HG03442 (cell line): ENCODE measurements around the gene CLTRN.

Source experiments
- ATAC-seq: cut with Tn5 transposase; IDR thresholded peaks from one replicate; pipeline ENCODE4 v1.9.1; 2021; ENCODE audit warnings: mild to moderate bottlenecking, moderate library complexity; ENCODE audit not compliant: unreplicated experiment

Gene CLTRN

DNA sequence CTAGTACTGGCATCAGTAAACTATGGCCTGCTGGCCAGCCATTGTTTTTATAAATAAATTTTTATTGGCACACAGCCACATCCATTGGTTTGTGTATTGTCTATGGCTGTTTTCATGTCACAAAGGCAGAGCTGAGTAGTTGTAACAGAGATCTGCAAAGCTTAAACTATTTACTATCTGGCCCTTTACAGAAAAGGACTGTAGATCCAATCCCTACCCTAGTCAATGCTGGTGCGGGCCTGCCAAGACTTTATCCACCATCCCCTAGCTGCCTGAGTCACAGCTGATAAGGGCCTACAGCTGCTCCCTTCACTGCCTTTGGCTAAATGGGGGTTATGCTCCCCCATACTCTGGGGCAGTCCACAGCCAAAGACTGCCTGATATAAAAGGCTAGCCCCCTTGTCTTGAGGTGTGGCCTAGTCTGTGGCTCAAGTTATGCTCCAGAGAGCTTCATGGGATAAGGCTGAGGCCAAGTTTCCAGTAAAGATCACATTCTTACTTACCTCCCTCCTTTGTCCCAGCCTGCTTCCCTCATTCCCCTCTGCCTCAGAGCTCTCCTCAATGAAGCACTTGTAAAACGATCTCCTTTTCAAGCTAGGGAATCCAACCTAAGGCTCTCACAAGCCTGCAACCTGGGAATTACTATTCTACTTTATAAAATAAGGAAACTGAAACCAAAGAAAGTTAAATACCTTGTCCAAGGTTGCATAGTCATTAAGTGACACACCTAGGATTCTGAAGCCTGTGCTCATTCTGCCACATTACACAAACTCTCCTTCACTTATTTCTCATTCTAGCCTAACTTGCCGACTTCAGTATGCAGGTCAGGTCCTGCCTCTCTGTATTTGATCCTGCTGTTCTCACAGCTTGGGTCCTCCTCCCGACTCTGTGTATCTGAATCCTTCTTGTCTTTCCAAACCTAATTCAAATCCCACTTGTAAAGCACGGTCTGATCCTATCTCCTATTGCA lies 84.5 kb downstream of the CLTRN start:
- ATAC-seq, result no peak
